Mesothelial cell of epicardium (in vitro differentiated cells): ENCODE measurements around the gene CST7. TPM values are rescaled to one million over a fixed set of nuclear protein-coding genes. Genes with fewer than 3 reads are reported as not detected.

Experiments used
- DNase-seq, 2 experiments: peaks; one replicate each; pipeline ENCODE4 v3.0.0; 2021; ENCODE audit warnings: low spot score in 2 of 2; ENCODE audit not compliant: unreplicated experiment in 2 of 2
- H3K27ac Mint-ChIP-seq: 2 replicates; pipeline ENCODE4 v1.8.0; 2021; ENCODE audit warnings: mixed read lengths
- H3K27me3 Mint-ChIP-seq: 2 replicates; pipeline ENCODE4 v1.8.0; 2021; ENCODE audit warnings: low read depth, mixed read lengths
- H3K36me3 Mint-ChIP-seq: 2 replicates; pipeline ENCODE4 v1.8.0; 2021; ENCODE audit warnings: mixed read lengths
- H3K4me1 Mint-ChIP-seq: 2 replicates; pipeline ENCODE4 v1.8.0; 2021; ENCODE audit warnings: mixed read lengths
- H3K4me3 Mint-ChIP-seq: 2 replicates; pipeline ENCODE4 v1.8.0; 2021; ENCODE audit warnings: mild to moderate bottlenecking, moderate library complexity, mixed read lengths
- H3K9me3 Mint-ChIP-seq: 2 replicates; pipeline ENCODE4 v1.8.0; 2021; ENCODE audit warnings: mixed read lengths
- total RNA-seq: library from RNA; stranded (reverse); gene quantifications from 3 replicates; pipeline ENCODE4 v1.2.1, GENCODE V29; 2021
- TF ChIP-seq, protein P1 (sequence below): fragments of 200-600 bp; sonication (generic); IDR thresholded peaks from one replicate; pipeline ENCODE4 v1.5.0; 2021; ENCODE audit warnings: antibody characterized with exemption; ENCODE audit not compliant: unreplicated experiment

The CST7 gene
- total RNA-seq, 1 donor from 2014 or later = not detected

DNA sequence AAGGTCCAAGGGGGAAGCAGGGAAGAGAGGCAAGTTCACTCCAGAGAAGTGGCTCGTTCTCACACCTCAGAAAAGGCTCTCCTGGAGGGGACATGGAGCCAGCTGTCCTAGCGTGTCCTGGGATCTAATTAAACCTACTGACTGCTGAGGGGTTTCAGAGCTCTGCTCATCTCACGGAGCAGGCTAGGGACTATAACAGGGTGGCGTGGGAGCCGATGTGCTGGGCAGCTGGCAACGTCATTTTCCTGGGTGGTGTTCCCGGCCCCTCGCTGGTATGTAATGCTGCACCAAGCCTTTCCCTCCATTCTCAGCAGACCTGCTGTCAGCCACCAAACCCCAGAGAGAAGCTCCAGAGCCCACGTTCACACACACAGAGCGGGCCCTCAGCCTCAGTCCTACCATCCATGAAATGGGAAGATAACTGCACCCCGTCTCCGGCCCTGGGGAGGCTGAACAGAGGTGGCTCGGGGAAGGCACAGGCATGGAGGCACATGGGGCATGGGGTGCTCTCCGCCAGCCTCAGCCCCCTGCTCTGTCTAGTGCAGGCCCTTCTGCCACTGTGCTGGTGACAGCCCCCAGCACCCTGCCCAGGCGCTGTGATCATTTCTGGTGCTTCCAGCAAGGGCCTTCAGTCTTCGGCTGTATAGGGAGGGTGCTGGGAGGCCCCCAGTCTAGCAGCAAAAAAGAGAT lies 1.9 kb downstream of the CST7 start:
- no peaks in the 10 kb centered on the region for H3K4me1 Mint-ChIP-seq
- no peak overlapping the region for H3K4me3 Mint-ChIP-seq
- no peak for DNase-seq
- peaks cover 7% of the 10 kb centered on the region for H3K27me3 Mint-ChIP-seq
- TF ChIP-seq, protein P1, sequence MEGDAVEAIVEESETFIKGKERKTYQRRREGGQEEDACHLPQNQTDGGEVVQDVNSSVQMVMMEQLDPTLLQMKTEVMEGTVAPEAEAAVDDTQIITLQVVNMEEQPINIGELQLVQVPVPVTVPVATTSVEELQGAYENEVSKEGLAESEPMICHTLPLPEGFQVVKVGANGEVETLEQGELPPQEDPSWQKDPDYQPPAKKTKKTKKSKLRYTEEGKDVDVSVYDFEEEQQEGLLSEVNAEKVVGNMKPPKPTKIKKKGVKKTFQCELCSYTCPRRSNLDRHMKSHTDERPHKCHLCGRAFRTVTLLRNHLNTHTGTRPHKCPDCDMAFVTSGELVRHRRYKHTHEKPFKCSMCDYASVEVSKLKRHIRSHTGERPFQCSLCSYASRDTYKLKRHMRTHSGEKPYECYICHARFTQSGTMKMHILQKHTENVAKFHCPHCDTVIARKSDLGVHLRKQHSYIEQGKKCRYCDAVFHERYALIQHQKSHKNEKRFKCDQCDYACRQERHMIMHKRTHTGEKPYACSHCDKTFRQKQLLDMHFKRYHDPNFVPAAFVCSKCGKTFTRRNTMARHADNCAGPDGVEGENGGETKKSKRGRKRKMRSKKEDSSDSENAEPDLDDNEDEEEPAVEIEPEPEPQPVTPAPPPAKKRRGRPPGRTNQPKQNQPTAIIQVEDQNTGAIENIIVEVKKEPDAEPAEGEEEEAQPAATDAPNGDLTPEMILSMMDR = no peak
- H3K27ac Mint-ChIP-seq = no peak overlapping the region
- H3K36me3 Mint-ChIP-seq = no peaks in the 10 kb centered on the region
- peaks cover 21% of the 10 kb centered on the region for H3K9me3 Mint-ChIP-seq

DNA sequence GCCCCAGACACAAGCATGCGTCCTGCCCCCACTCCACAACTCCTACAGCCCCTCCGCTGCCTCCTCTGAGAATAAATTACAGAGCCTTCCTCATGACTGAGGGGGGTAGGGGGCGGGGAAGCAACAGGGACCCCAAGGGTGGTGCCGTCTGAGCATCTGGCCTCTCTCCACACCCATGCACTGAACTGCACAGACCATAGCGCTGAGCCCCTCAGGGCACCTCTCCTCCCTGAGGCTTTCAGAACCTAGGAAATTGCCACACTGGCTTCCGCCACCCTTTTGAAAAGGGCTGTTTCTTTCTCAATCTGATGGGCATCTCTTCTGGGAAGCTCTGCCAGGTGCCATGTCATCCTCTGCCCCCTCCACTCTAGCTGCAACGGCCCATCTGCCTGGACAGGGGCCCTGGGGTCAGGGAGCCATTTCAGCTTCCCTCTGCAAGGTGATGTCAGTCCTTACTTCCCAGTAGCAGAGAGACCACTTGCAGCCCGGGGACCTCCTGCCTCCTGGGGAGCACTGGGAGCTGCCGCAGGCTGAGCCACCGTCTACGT lies 2.5 kb downstream of the CST7 start:
- Mint-ChIP-seq H3K27me3 (peaks cover 7% of the 10 kb centered on the region), H3K4me1 (no peaks in the 10 kb centered on the region), H3K27ac (no peak overlapping the region), H3K4me3 (no peak overlapping the region), H3K9me3 (peaks cover 16% of the 10 kb centered on the region), H3K36me3 (no peaks in the 10 kb centered on the region)
- TF ChIP-seq, protein P1 = no peak
- DNase-seq = no peak

DNA sequence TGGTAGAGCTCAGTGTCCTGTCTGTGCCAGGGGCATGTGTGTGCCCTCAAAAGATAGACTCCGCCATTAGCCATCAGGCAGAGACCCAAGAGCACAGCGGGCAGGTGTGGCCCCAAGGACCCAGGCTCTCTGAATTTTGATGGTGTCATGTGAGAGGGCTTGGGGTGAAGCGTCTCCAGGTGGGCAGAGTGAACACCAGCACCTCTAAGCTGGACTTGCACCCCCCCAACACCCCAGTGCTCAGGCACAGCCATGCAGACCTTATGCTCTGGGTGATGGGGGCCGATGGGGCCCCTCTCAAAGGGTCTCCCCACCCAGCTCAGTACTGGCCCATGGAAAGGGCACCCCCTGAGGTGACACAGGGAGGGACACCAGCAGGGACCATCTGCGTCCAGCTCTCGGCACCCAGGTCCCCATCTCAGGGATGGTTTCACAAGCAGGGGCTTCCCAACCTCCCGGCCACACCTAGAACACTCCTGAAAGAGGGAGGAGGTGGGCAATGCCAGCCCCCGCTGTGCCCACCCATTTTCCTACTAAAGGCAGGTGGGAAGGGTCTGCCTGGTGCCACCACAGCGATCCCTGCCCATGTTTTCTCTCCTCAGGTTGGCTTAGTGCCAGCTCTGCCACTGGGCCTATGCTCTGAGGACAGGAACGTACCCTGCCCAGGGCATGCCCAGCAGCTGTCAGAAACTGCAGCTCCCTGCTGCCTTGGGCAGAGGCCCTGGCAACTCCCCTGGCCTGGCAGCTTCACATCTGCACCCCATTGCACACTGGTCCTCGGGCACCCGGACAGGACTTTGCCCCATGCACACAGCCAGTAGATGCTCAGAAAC lies 3.5 kb downstream of the CST7 start:
- Mint-ChIP-seq H3K4me1 (no peaks in the 10 kb centered on the region), H3K4me3 (no peak overlapping the region), H3K27me3 (peaks cover 7% of the 10 kb centered on the region), H3K27ac (no peak overlapping the region), H3K9me3 (peaks cover 7% of the 10 kb centered on the region), H3K36me3 (no peaks in the 10 kb centered on the region)
- no peak for DNase-seq
- TF ChIP-seq, protein P1 = no peak

DNA sequence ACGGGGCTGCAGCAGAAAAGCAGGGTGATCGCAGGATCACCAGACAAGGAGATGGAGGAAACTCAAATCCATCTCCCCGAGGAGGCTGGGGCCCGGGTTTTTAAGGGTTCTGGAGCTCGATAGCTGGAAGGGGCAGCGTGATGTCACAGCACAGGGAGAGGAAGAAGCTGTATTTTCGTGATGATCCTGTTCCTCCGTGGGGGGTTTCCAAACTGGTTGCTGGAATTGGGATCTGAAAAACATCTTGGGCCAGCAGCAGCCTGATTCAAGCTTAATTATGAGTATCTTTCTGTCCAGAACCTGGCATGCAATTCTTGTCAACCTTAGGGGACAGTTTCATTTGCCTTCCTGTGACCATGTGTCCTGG lies 4.1 kb downstream of the CST7 start:
- Mint-ChIP-seq H3K27me3 (peaks cover 4% of the 10 kb centered on the region), H3K4me3 (no peak overlapping the region), H3K27ac (no peak overlapping the region), H3K4me1 (no peaks in the 10 kb centered on the region), H3K9me3 (peaks cover under 1% of the 10 kb centered on the region), H3K36me3 (no peaks in the 10 kb centered on the region)
- DNase-seq = no peak
- TF ChIP-seq, protein P1 = no peak

- H3K27ac Mint-ChIP-seq = no peak overlapping the region
- H3K4me3 Mint-ChIP-seq = no peak overlapping the region
- no peaks in the 10 kb centered on the region for H3K4me1 Mint-ChIP-seq
- H3K27me3 Mint-ChIP-seq = peaks cover 4% of the 10 kb centered on the region
- DNase-seq = no peak
- H3K9me3 Mint-ChIP-seq = no peaks in the 10 kb centered on the region
- TF ChIP-seq, protein P1 = no peak
- H3K36me3 Mint-ChIP-seq = no peaks in the 10 kb centered on the region
Measured at GRCh38 chr20:24953621-24954133, 4.6 kb downstream of the CST7 start.
